ENCODE measurements around the gene UIMC1. TPM values are rescaled to one million over a fixed set of nuclear protein-coding genes. Genes with fewer than 3 reads are reported as not detected.

The UIMC1 gene
- polyA plus RNA-seq, 1 donor: 25.4 TPM

- DNase-seq (ENCODE audit: low read depth): no peak
These were observed 103.5 kb downstream of the UIMC1 start for GRCh38 chr5:176902911-176903664.

- DNase-seq (ENCODE audit: low read depth): no peak
These were observed 104.3 kb downstream of the UIMC1 start for GRCh38 chr5:176902102-176902814.

- DNase-seq (ENCODE audit: low read depth): no peak
These were observed 105.1 kb downstream of the UIMC1 start for GRCh38 chr5:176901260-176902101.

GRCh38 chr5:176900780-176901204, 105.8 kb downstream of the UIMC1 start:
- DNase-seq (ENCODE audit: low read depth): no peak

GRCh38 chr5:176899946-176900779, 106.4 kb downstream of the UIMC1 start:
- DNase-seq (ENCODE audit: low read depth): no peak

GRCh38 chr5:176899296-176899891, 107.2 kb downstream of the UIMC1 start, which contains the start of gene HK3:
HK3 (minus strand) TSS chr5:176899346; CDS start chr5:176896159, 3,187 bp downstream.
- no peak for DNase-seq (ENCODE audit: low read depth)

GRCh38 chr5:176897263-176897662, 109.3 kb downstream of the UIMC1 start:
- no peak for DNase-seq (ENCODE audit: low read depth)

- no peak for DNase-seq (ENCODE audit: low read depth)
These were observed 110.7 kb downstream of the UIMC1 start for GRCh38 chr5:176895831-176896230.

- DNase-seq (ENCODE audit: low read depth): no peak
These were observed 112.3 kb downstream of the UIMC1 start for GRCh38 chr5:176894298-176894697.

- no peak for DNase-seq (ENCODE audit: low read depth)
These were observed 113.9 kb downstream of the UIMC1 start for GRCh38 chr5:176892663-176893062.

- DNase-seq (ENCODE audit: low read depth): no peak
These were observed 115.1 kb downstream of the UIMC1 start for GRCh38 chr5:176891331-176891958.

- DNase-seq (ENCODE audit: low read depth): no peak
These were observed 115.9 kb downstream of the UIMC1 start for GRCh38 chr5:176890455-176891330.

- DNase-seq (ENCODE audit: low read depth): no peak
These were observed 117.0 kb downstream of the UIMC1 start for GRCh38 chr5:176889321-176890280.

GRCh38 chr5:176888865-176889165, 117.8 kb downstream of the UIMC1 start:
- DNase-seq (ENCODE audit: low read depth): no peak

GRCh38 chr5:176888016-176888864, 118.3 kb downstream of the UIMC1 start:
- DNase-seq (ENCODE audit: low read depth): no peak

- DNase-seq (ENCODE audit: low read depth): no peak
These were observed 119.2 kb downstream of the UIMC1 start for GRCh38 chr5:176887252-176887849.

Data from forelimb muscle (tissue), 1 donor.